Gastrocnemius medialis (tissue), 4 donors: ENCODE results near the gene SIX5. TPM values are rescaled to one million over a fixed set of nuclear protein-coding genes. Genes with fewer than 3 reads are reported as not detected.

ENCODE experiments used
- ATAC-seq, 2 donors: fragments of 150-250 bp; one replicate each; pipeline ENCODE4 v1.9.1; 2016
- DNase-seq, 2 donors: peaks; one replicate each; pipeline ENCODE4 v3.0.0-alpha.2; 2019
- H3K27ac ChIP-seq, 4 donors: fragments of 200-600 bp; sonication (generic); 1 replicate in 1 of 4; 2 replicates in 3 of 4; pipeline ENCODE4 v1.5.1; 2016 to 2018; ENCODE audit warnings: mild to moderate bottlenecking in 2 of 4, moderate library complexity in 1 of 4
- H3K27me3 ChIP-seq, 3 donors: fragments of 200-600 bp; sonication (generic) in 2 of 3; 1 replicate in 1 of 3; 2 replicates in 2 of 3; pipeline versions ENCODE4 v1.5.1 to v1.6.0; 2016 to 2019; ENCODE audit warnings: mild to moderate bottlenecking in 1 of 3, moderate library complexity in 1 of 3
- H3K36me3 ChIP-seq, 2 donors: fragments of 200-600 bp; sonication (generic) in 1 of 2; one replicate each; pipeline ENCODE4 v1.5.1; 2017 to 2018
- H3K4me1 ChIP-seq, 2 donors: fragments of 200-600 bp; sonication (generic) in 1 of 2; one replicate each; pipeline ENCODE4 v1.5.1; 2016 to 2017; ENCODE audit warnings: mild to moderate bottlenecking in 2 of 2
- H3K4me3 ChIP-seq, 4 donors: fragments of 200-600 bp; sonication (generic) in 3 of 4; 1 replicate in 1 of 4; 2 replicates in 3 of 4; pipeline ENCODE4 v1.5.1; 2016 to 2019; ENCODE audit warnings: mild to moderate bottlenecking in 2 of 4
- H3K9me3 ChIP-seq, 3 donors: fragments of 200-600 bp; sonication (generic) in 2 of 3; 1 replicate in 1 of 3; 2 replicates in 2 of 3; pipeline ENCODE4 v1.5.1; 2016 to 2019
- POLR2A ChIP-seq, 2 donors: fragments of 450-650 bp; IDR thresholded peaks; one replicate each; pipeline ENCODE4 v1.6.1; 2017; ENCODE audit warnings: antibody characterized with exemption in 2 of 2, mild to moderate bottlenecking in 2 of 2, moderate library complexity in 2 of 2
- in situ Hi-C, 4 donors: fragments of 200-750 bp; cut with MboI; loops; one replicate each; pipeline versions ENCODE4 v1.15.0 to v1.8.0; 2017; ENCODE audit warnings: low sequenced_read_pairs in 4 of 4
- intact Hi-C: fragments of 100-400 bp; cut with DNase I; formaldehyde crosslinking; loops from one replicate; pipeline ENCODE4 v1.15.1; 2023; ENCODE audit warnings: low total_unique reads
- total RNA-seq, 4 donors: library from RNA; depleted of rRNA; stranded (reverse); fragments of >200 nt; gene quantifications; one replicate each; pipeline versions ENCODE4 v1.1.0 to v1.2.3, GENCODE V29; 2016
- TF ChIP-seq, protein P1 (sequence below), 5 experiments: fragments of 450-650 bp in 3 of 5; fragments of 200-600 bp in 2 of 5; sonication (generic) in 2 of 5; IDR thresholded peaks in 4 of 5; conservative IDR thresholded peaks in 1 of 5; 1 replicate in 4 of 5; 2 replicates in 1 of 5; pipeline ENCODE4 v1.5.1; 2016 to 2019; ENCODE audit warnings: antibody characterized with exemption in 5 of 5, mild to moderate bottlenecking in 3 of 5, moderate library complexity in 3 of 5

Gene SIX5
- total RNA-seq, 4 donors from 2014 or later: 8.2 to 12.2 (median 10.1) TPM

DNA sequence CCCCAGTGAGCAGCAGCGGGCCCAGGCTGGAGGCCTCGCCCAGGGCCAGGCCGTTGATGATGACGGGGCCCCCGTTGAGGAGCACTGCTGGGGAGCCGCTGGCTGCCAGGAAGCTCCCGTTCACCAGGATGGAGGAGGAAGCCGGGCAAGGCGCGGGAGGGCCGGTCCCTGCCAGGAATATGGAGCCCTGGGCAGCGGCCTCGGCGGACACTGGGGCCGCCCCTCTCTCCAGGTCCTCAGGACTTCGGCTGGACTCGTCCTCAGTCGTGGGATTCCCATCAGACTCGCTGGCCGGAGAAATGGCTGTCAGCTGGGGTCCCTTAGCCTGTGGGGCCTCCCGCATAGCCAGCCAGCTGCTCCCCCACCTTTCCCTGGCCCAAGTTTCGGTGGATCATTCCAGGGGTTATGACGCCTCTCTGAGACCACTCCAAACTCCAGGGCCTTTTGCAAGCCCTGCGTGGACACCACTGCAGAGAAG lies 2.1 kb downstream of the SIX5 start:
- no peak for ATAC-seq
- no peaks in the 10 kb centered on the region for H3K27me3 ChIP-seq
- H3K9me3 ChIP-seq: no peaks in the 10 kb centered on the region
- H3K36me3 ChIP-seq: no peaks in the 10 kb centered on the region
- TF ChIP-seq, protein P1, sequence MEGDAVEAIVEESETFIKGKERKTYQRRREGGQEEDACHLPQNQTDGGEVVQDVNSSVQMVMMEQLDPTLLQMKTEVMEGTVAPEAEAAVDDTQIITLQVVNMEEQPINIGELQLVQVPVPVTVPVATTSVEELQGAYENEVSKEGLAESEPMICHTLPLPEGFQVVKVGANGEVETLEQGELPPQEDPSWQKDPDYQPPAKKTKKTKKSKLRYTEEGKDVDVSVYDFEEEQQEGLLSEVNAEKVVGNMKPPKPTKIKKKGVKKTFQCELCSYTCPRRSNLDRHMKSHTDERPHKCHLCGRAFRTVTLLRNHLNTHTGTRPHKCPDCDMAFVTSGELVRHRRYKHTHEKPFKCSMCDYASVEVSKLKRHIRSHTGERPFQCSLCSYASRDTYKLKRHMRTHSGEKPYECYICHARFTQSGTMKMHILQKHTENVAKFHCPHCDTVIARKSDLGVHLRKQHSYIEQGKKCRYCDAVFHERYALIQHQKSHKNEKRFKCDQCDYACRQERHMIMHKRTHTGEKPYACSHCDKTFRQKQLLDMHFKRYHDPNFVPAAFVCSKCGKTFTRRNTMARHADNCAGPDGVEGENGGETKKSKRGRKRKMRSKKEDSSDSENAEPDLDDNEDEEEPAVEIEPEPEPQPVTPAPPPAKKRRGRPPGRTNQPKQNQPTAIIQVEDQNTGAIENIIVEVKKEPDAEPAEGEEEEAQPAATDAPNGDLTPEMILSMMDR (IDR thresholded peaks at IDR 0.05 in 4 of 5, conservative IDR thresholded peaks at IDR 0.05 in 1 of 5): no peak
- no peak for TF ChIP-seq POLR2A (IDR thresholded peaks at IDR 0.05)
- intact Hi-C loops (loop anchor here (5.0 kb wide), 3 partner anchors 35 to 1020 kb away; partner anchors contain the start of genes BCL3, FBXO46, IRF2BP1 and MEIOSIN), in situ Hi-C loops (no loop called here)
- H3K4me1 ChIP-seq: peaks cover 28 to 50% of the 10 kb centered on the region in 2 donors
- DNase-seq: no peak
- H3K27ac ChIP-seq: peak overlapping the region; percentile 95 to 99 (median 97)
- peak overlapping the region; percentile 74 to 90 (median 82) for H3K4me3 ChIP-seq

DNA sequence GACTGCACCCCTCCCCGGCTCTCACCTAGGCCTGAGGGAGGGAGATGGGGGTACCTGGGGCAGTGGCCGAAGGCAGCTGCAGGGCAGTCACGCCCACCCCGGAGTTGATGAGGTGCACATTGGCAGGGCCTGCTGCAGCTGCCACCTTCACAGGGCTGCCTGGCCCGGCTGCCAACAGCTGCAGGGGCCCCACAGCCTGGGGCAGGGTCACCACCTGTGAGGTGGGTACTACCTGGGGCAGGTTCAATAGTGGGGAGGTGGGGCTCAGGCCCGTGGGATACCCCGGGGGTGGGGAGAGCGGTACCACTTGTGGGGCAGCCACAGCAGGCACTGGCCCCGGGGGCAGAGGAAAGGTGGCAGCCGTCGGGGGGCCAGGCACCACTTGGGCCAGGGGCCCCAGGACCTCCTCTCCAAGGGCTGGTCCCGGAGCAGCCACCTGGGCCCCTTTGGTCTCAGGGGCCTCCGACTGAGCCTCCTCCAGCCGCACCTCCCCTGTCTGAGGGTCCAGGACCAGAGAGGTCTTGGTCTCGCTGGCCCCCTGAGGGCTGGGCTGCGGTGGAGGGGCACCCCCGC lies 2.7 kb downstream of the SIX5 start:
- Histone ChIP-seq H3K27me3 (no peaks in the 10 kb centered on the region), H3K27ac (peak overlapping the region; percentile 95 to 99 (median 97)), H3K9me3 (no peaks in the 10 kb centered on the region), H3K36me3 (no peaks in the 10 kb centered on the region), H3K4me3 (peak overlapping the region; percentile 74 to 90 (median 82)), H3K4me1 (peaks cover 28 to 50% of the 10 kb centered on the region in 2 donors)
- intact Hi-C loops: loop anchor here (5.0 kb wide), 3 partner anchors 34 to 1019 kb away; partner anchors contain the start of genes BCL3, FBXO46, IRF2BP1 and MEIOSIN
- ATAC-seq: no peak
- no peak for DNase-seq
- in situ Hi-C loops: no loop called here
- TF ChIP-seq, protein P1 (IDR thresholded peaks at IDR 0.05 in 4 of 5, conservative IDR thresholded peaks at IDR 0.05 in 1 of 5): no peak
- no peak for TF ChIP-seq POLR2A (IDR thresholded peaks at IDR 0.05)

DNA sequence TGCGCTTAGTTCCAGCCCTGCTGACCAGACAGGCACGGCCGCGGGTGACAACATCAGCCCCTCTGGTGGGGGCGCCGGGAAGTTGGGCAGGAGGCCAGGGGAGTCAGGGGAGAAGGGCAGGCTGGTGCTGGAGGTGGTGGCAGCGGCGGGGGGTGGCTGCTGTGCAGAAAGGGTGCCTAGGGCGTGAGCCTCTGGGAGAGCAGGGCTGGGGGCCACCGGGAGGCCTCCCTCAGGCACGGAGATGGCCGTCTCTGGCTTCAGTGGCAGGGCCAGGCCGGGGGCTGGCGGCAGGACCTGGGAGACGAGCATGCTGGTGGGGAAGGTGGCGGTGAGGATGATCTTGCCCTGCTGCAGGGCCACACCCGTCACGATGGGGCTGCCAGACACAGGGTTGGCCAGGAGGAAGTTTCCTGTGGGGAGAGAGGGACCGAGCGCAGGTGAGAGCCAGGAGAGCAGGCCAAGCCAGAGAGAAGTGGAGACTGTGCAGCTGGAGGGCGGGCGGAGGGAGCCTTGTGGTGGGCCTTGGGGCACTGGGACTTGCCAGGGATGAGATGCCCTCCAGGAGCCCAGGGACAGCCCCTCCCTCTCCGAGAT lies 3.3 kb downstream of the SIX5 start:
- H3K9me3 ChIP-seq: no peaks in the 10 kb centered on the region
- in situ Hi-C loops: no loop called here

DNA sequence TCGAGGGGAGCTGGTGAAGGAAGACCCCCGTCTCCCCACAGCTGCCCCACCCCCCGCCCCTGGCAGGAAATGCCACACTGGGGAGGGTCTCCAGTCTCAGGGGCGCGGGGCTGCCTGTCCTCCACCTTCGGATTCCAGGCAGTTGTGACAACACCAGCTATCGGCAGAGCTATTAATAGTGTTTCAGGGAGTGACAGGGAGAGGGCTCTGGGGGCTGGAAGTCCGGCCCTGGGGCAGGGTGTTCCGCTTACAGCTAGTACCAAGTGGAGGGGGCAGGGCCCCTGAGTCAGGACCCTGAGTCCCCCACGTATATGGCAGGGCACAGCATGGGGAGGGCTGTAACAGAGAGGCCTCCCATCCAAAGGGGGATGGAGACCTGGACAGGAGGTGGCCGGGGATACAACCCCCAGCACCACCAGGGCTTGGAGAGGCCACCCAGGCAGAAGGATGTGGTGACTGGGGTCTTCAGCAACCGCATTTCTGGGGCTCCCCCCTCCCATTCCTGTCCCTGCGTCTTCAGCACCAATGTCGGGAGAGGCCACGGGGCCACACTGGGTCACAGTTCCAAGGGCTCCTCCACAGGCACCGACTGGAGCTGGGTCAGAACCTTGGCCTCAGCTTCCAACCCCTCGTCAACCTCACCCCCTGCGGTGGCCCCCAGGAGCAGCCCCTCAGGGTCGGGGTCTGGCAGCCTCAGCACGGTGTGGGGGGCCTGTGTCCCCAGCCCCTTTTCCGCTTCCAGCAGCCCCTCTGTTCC lies 3.9 kb downstream of the SIX5 start:
- no peaks in the 10 kb centered on the region for H3K9me3 ChIP-seq
- intact Hi-C loops: loop anchor here (5.0 kb wide), 3 partner anchors 33 to 1018 kb away; partner anchors contain the start of genes BCL3, FBXO46, IRF2BP1 and MEIOSIN
- no peaks in the 10 kb centered on the region for H3K27me3 ChIP-seq
- H3K36me3 ChIP-seq: no peaks in the 10 kb centered on the region
- no peak for DNase-seq
- no peak for ATAC-seq
- H3K4me1 ChIP-seq: peaks cover 25 to 45% of the 10 kb centered on the region in 2 donors
- in situ Hi-C loops: no loop called here
- TF ChIP-seq, protein P1 (IDR thresholded peaks at IDR 0.05 in 4 of 5, conservative IDR thresholded peaks at IDR 0.05 in 1 of 5): no peak
- TF ChIP-seq POLR2A (IDR thresholded peaks at IDR 0.05): no peak
- peak overlapping the region; percentile 27 to 99 (median 63) for H3K27ac ChIP-seq
- no peak overlapping the region for H3K4me3 ChIP-seq

More for the DNA sequence above, 3.3 kb downstream of the SIX5 start:
- TF ChIP-seq, protein P1 (IDR thresholded peaks at IDR 0.05 in 4 of 5, conservative IDR thresholded peaks at IDR 0.05 in 1 of 5): no peak
- no peak for TF ChIP-seq POLR2A (IDR thresholded peaks at IDR 0.05)
- Histone ChIP-seq H3K27me3 (no peaks in the 10 kb centered on the region), H3K36me3 (no peaks in the 10 kb centered on the region), H3K4me1 (peaks cover 25 to 46% of the 10 kb centered on the region in 2 donors), H3K4me3 (peak overlapping the region in 1 of 4 donors; percentile 90), H3K27ac (peak overlapping the region in 3 of 4 donors; percentile 95 to 99 (median 96))
- intact Hi-C loops: loop anchor here (5.0 kb wide), 3 partner anchors 33 to 1018 kb away; partner anchors contain the start of genes BCL3, FBXO46, IRF2BP1 and MEIOSIN
- DNase-seq (no peak), ATAC-seq (no peak)
